Retina (tissue), 1 donor: ENCODE data around the gene ELAPOR2.
"Not testable (repeated sequence)": the region's sequence is repeated elsewhere in the genome, so short reads cannot be mapped to it uniquely, and the experiment has no call there.

Source experiments
- DNase-seq: peaks from one replicate; pipeline ENCODE4 v3.0.0-alpha.2; 2016

Gene ELAPOR2, protein sequence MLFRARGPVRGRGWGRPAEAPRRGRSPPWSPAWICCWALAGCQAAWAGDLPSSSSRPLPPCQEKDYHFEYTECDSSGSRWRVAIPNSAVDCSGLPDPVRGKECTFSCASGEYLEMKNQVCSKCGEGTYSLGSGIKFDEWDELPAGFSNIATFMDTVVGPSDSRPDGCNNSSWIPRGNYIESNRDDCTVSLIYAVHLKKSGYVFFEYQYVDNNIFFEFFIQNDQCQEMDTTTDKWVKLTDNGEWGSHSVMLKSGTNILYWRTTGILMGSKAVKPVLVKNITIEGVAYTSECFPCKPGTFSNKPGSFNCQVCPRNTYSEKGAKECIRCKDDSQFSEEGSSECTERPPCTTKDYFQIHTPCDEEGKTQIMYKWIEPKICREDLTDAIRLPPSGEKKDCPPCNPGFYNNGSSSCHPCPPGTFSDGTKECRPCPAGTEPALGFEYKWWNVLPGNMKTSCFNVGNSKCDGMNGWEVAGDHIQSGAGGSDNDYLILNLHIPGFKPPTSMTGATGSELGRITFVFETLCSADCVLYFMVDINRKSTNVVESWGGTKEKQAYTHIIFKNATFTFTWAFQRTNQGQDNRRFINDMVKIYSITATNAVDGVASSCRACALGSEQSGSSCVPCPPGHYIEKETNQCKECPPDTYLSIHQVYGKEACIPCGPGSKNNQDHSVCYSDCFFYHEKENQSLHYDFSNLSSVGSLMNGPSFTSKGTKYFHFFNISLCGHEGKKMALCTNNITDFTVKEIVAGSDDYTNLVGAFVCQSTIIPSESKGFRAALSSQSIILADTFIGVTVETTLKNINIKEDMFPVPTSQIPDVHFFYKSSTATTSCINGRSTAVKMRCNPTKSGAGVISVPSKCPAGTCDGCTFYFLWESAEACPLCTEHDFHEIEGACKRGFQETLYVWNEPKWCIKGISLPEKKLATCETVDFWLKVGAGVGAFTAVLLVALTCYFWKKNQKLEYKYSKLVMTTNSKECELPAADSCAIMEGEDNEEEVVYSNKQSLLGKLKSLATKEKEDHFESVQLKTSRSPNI

GRCh38 chr7:87059525-87060287 is at the start of gene ELAPOR2:
TSS of gene ELAPOR2 (minus strand) at chr7:87059654. CDS start at chr7:87059513, 141 bp downstream.
- peak; percentile 93 for DNase-seq

- no peak for DNase-seq
These were observed 48.7 kb upstream of the ELAPOR2 start for GRCh38 chr7:87107949-87108776.

- DNase-seq, result no peak
These were observed 47.6 kb upstream of the ELAPOR2 start for GRCh38 chr7:87106974-87107612.

- no peak for DNase-seq
These were observed 45.9 kb upstream of the ELAPOR2 start for GRCh38 chr7:87105401-87105800.

GRCh38 chr7:87100326-87100725 is 40.9 kb upstream of the ELAPOR2 start:
- no peak for DNase-seq

DNA sequence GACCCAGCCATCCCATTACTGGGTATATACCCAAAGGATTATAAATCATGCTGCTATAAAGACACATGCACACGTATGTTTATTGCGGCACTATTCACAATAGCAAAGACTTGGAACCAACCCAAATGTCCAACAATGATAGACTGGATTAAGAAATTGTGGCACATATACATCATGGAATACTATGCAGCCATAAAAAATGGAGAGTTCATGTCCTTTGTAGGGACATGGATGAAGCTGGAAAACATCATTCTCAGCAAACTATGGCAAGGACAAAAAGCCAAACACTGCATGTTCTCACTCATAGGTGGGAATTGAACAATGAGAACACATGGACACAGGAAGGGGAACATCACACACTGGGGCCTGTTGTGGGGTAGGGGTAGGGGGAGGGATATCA is 37.9 kb upstream of the ELAPOR2 start:
- not testable (repeated sequence) for DNase-seq

- no peak for DNase-seq
These were observed 34.9 kb upstream of the ELAPOR2 start for GRCh38 chr7:87094322-87094721.

DNA sequence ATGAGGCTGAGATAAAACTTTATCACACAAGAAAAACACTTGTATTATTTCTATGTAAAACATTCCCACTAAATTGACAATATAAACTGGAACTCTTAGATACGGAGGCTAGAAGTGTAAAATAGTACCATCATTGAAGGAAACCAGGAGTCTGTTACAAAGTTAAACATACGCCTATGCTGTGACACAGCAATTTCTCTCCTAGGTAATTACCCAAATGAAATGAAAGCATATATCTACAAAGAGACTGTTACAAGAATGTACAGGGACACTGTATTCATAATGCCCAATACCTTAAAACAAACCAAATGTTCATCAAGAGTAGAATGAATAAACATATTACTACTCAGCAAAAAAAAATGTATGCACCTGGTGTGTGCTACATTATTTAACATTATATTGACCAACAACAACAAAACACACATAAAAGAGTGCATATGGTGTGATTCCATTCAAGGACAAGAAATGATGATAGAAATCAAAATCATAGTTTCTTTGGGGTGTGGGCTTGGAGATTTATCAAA is 33.2 kb upstream of the ELAPOR2 start:
- DNase-seq, result no peak

- no peak for DNase-seq
These were observed 32.1 kb upstream of the ELAPOR2 start for GRCh38 chr7:87091487-87092066.

GRCh38 chr7:87083865-87084519 is 24.5 kb upstream of the ELAPOR2 start:
- no peak for DNase-seq

GRCh38 chr7:87082675-87083074 is 23.2 kb upstream of the ELAPOR2 start:
- no peak for DNase-seq

DNA sequence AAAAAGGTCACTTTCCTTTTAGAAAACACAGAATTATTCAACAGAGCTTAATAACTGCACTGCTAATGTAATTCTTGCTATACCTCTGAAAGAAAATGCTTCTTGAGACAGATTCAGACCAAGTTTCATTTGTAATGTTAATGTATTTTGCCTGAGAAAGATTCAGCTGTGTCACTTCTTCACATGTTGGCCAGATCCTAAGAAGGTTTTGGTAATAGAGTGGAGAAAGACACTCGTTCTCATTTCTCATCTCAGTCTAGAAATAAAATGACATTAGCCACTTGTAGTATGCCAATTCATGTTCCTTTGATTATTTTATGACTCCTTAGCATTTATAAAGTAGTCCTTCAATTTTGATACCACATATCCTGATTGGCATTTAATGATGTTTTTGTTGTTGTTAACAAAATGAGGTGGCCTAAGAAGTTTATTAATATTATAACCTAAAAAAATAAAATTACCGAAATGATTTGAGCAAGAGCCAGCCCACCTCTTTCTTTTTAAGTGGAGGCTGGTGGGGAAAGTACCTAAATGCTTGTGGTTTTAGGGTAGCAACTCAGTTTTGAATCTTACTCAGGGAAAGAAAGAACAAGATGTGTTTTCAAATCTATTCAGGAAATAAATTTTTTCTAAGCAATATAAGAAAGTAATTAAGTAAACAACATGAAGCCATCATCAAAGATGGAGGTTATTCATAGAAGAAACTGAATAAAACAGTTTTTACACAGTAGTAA is 16.4 kb upstream of the ELAPOR2 start:
- no peak for DNase-seq

- DNase-seq, result no peak
These were observed 8.3 kb upstream of the ELAPOR2 start for GRCh38 chr7:87067788-87068187.

DNA sequence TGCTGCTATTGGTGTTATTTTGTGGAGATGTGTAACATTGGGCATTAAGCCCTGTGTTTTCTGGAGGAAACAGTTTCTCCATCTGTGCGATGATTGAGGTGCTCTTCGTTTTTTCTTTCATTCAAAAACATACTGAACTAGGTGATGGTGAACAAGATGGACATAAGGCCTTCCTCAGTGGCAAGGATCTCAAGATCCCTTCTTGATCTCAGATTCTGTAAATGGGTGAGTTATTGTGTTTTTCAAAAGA is 759 bp upstream of the ELAPOR2 start:
- DNase-seq, result no peak

DNA sequence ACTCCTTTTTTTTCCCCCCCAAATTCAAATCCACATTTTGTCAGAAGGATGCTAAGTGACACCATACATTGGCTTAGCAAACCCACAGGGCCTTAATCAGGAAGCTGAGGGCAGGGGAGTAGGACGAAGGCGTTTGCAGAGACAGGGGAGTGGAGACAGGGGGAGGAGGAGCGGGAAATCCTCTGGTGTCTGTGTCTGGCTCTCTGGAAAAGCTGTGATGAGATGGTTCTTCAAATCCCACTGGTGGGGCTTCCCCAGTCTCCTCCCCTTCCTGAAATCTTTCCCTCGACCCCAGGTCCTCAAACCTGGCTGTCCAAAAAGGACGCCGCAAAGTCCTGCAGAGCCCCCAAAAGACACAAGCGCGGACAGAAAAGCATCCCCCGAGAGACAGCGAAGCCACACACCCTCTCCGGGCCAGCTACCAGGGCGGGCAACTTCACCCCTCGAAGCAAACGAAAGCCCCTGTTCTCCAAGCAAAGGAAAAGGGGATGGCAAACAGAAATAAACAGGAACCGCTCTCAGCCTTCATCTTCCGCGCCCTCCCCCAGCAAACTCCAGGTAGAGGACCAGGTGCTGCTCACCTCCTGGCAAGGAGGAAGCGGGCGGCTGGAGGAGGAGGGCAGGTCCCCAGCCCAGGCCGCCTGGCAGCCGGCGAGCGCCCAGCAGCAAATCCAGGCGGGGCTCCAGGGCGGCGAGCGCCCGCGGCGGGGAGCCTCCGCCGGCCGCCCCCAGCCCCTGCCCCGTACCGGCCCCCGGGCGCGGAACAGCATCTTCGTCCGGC is 520 bp downstream of the ELAPOR2 start:
- DNase-seq, result peak; percentile 83

DNA sequence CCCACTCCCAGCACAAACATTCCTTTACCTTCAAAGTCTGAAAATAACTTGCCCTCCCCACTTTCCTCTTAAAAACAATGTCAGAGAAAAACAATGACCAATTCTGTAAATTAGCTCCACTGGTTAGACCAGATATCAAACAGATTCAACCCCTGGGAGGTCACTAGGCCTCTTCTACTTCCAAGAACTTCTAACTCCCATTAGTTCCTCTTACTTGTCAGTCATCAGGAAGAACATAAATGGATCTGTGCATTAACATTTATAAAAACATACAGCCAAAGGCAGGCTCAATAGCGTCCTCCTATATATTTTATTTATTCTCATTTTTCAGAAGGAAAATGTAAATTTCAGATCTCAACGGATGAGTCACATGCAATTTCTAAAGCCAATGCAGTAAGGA is 2.2 kb downstream of the ELAPOR2 start:
- no peak for DNase-seq

DNA sequence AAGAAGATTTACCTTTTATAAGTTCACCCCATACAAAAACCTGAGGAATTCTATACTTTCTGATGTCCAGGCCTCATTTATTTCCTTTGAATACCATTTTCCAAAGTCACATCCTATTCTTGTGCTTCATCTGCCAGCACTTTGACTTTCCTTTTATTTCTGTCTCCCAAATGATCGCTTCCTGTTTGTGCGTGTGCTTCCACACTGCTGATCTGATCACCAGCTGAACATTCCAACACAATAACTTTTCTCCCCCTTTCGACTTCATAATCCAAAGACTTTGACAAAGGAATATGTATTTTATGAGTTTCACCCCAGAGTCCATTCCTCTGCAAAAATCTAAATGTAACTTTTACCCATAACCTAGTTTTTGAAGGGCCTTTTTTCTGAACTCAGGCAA is 3.1 kb downstream of the ELAPOR2 start:
- DNase-seq, result no peak

- DNase-seq, result no peak
These were observed 10.6 kb downstream of the ELAPOR2 start for GRCh38 chr7:87048839-87049238.

GRCh38 chr7:87046456-87046855 is 13.0 kb downstream of the ELAPOR2 start:
- DNase-seq, result no peak
